Activated T-helper 1 cell treated with anti-CD3 and anti-CD28 coated beads, Interleukin-12 subunit alpha, Interleukin-12 subunit beta, Interleukin-2, Interleukin-4 antibody, amounts not matched to agents 30 ng/mL and 10 ng/mL and 1 ng/mL, durations not matched to agents 14 hours and 24 hours and 36 hours (primary cell): ENCODE data around the gene PSMD8. TPM values are rescaled to one million over a fixed set of nuclear protein-coding genes. Genes with fewer than 3 reads are reported as not detected.
A peak's percentile ranks its signal among the peaks of the same experiment; 100 is the strongest.
"Not testable (repeated sequence)": the region's sequence is repeated elsewhere in the genome, so short reads cannot be mapped to it uniquely, and the experiment has no call there.

Experiments used
- DNase-seq: peaks from one replicate; pipeline ENCODE4 v3.0.0; 2021; ENCODE audit warnings: low spot score
- H3K27ac Mint-ChIP-seq: one replicate; pipeline ENCODE4 v1.8.0; 2021; ENCODE audit warnings: mild to moderate bottlenecking, mixed read lengths
- H3K27me3 Mint-ChIP-seq: one replicate; pipeline ENCODE4 v1.8.0; 2022; ENCODE audit warnings: mild to moderate bottlenecking, moderate library complexity, mixed read lengths; ENCODE audit not compliant: insufficient read depth
- H3K36me3 Mint-ChIP-seq: one replicate; pipeline ENCODE4 v1.8.0; 2021; ENCODE audit warnings: low read depth, mixed read lengths
- H3K4me1 Mint-ChIP-seq: one replicate; pipeline ENCODE4 v1.8.0; 2021; ENCODE audit warnings: low read depth, mixed read lengths
- H3K4me3 Mint-ChIP-seq: one replicate; pipeline ENCODE4 v1.8.0; 2021; ENCODE audit warnings: mild to moderate bottlenecking, moderate library complexity, mixed read lengths
- H3K9me3 Mint-ChIP-seq: one replicate; pipeline ENCODE4 v1.8.0; 2021; ENCODE audit warnings: mixed read lengths
- intact Hi-C: fragments of 100-400 bp; cut with micrococcal nuclease; formaldehyde crosslinking; loops from one replicate; pipeline ENCODE4 v1.15.1; 2024
- total RNA-seq: library from RNA; stranded (reverse); gene quantifications from 2 replicates; pipeline ENCODE4 v1.2.3, GENCODE V29; 2022

Gene PSMD8
- total RNA-seq, 1 donor from 2014 or later, result 298 TPM

GRCh38 chr19:38425810-38426466 lies 51.6 kb downstream of the PSMD8 start, which contains the start of gene RASGRP4:
Gene RASGRP4, minus strand, starts transcription at chr19:38426219. Its CDS starts 128 bp downstream, at chr19:38426091.
- no peaks in the 10 kb centered on the region for H3K9me3 Mint-ChIP-seq
- no peaks in the 10 kb centered on the region for H3K36me3 Mint-ChIP-seq
- H3K27ac Mint-ChIP-seq, result peak within 1 kb of the TSS; percentile 90
- peaks cover 2% of the 10 kb centered on the region for H3K27me3 Mint-ChIP-seq
- intact Hi-C loops, result loop anchor here (5.0 kb wide), 1 partner anchor 231 kb away; no protein-coding TSS in a partner anchor
- H3K4me1 Mint-ChIP-seq, result peaks cover 32% of the 10 kb centered on the region
- no peak for DNase-seq
- H3K4me3 Mint-ChIP-seq, result peak within 1 kb of the TSS; percentile 51

- H3K27me3 Mint-ChIP-seq, H3K9me3 Mint-ChIP-seq, H3K36me3 Mint-ChIP-seq: not testable (repeated sequence)
- H3K4me1 Mint-ChIP-seq, result peaks cover 32% of the 10 kb centered on the region
- H3K27ac Mint-ChIP-seq, result peak overlapping the region; percentile 90
- intact Hi-C loops, result loop anchor here (5.0 kb wide), 1 partner anchor 230 kb away; no protein-coding TSS in a partner anchor
- peak; percentile 11 for DNase-seq
- peak overlapping the region; percentile 56 for H3K4me3 Mint-ChIP-seq
Measured at GRCh38 chr19:38427035-38427677, 52.8 kb downstream of the PSMD8 start.

- Mint-ChIP-seq H3K4me1 (peaks cover 38% of the 10 kb centered on the region), H3K27ac (peak overlapping the region; percentile 91), H3K27me3 (peaks cover 11% of the 10 kb centered on the region), H3K4me3 (peak overlapping the region; percentile 44), H3K9me3 (no peaks in the 10 kb centered on the region), H3K36me3 (no peaks in the 10 kb centered on the region)
- no peak for DNase-seq
- intact Hi-C loops, result loop anchor here (2.0 to 5.0 kb wide), 2 partner anchors 26 to 228 kb away; partner anchors contain the start of gene FAM98C
Measured at GRCh38 chr19:38429055-38429810, 54.9 kb downstream of the PSMD8 start.

- H3K4me3 Mint-ChIP-seq, result no peak overlapping the region
- H3K27ac Mint-ChIP-seq, result peak overlapping the region; percentile 91
- H3K36me3 Mint-ChIP-seq, result no peaks in the 10 kb centered on the region
- peaks cover 41% of the 10 kb centered on the region for H3K4me1 Mint-ChIP-seq
- H3K27me3 Mint-ChIP-seq, result peaks cover 14% of the 10 kb centered on the region
- no peak for DNase-seq
- H3K9me3 Mint-ChIP-seq, result no peaks in the 10 kb centered on the region
- intact Hi-C loops, result loop anchor here (2.0 to 5.0 kb wide), 2 partner anchors 27 to 228 kb away; partner anchors contain the start of gene FAM98C
Measured at GRCh38 chr19:38429811-38430156, 55.4 kb downstream of the PSMD8 start.

GRCh38 chr19:38430931-38431330 lies 56.6 kb downstream of the PSMD8 start:
- H3K27me3 Mint-ChIP-seq, result peaks cover 17% of the 10 kb centered on the region
- no peak for DNase-seq
- H3K4me3 Mint-ChIP-seq, result no peak overlapping the region
- peaks cover 37% of the 10 kb centered on the region for H3K4me1 Mint-ChIP-seq
- no peaks in the 10 kb centered on the region for H3K9me3 Mint-ChIP-seq
- intact Hi-C loops, result no loop called here
- no peaks in the 10 kb centered on the region for H3K36me3 Mint-ChIP-seq
- H3K27ac Mint-ChIP-seq, result no peak overlapping the region

GRCh38 chr19:38433268-38433733 lies 58.9 kb downstream of the PSMD8 start, which contains the start of gene RYR1:
Gene RYR1, plus strand, starts transcription at chr19:38433691. Its CDS starts 139 bp downstream, at chr19:38433830.
- Mint-ChIP-seq H3K4me3 (peak within 1 kb of the TSS; percentile 72), H3K27me3 (peaks cover 20% of the 10 kb centered on the region), H3K27ac (peak within 1 kb of the TSS; percentile 51), H3K36me3 (no peaks in the 10 kb centered on the region), H3K9me3 (no peaks in the 10 kb centered on the region), H3K4me1 (peaks cover 22% of the 10 kb centered on the region)
- DNase-seq, result peak; percentile 43
- intact Hi-C loops, result no loop called here

Other genes starting within 250 kb of the PSMD8 start
- gene DPF1, start 150.3 kb upstream of the PSMD8 start, total RNA-seq, result 1.4 and 1.7 TPM in 2 replicates
- 65.1 and 66.9 TPM in 2 replicates for gene PPP1R14A, start 118.2 kb upstream of the PSMD8 start, total RNA-seq
- 79.6 and 86.8 TPM in 2 replicates for gene SPINT2, start 110.0 kb upstream of the PSMD8 start, total RNA-seq
- 0.71 TPM in 1 of 2 replicates, not detected in the other for gene C19orf33, start 70.3 kb upstream of the PSMD8 start, total RNA-seq
- 89.8 and 96.0 TPM in 2 replicates for gene YIF1B, start 58.6 kb upstream of the PSMD8 start, total RNA-seq
- 21.1 and 22.1 TPM in 2 replicates for gene KCNK6, start 54.7 kb upstream of the PSMD8 start, total RNA-seq
- 3.0 and 4.8 TPM in 2 replicates for gene CATSPERG, start 38.7 kb upstream of the PSMD8 start, total RNA-seq
- gene GGN, start 13.5 kb downstream of the PSMD8 start, total RNA-seq, result 0.17 and 0.39 TPM in 2 replicates
- 2.2 and 2.6 TPM in 2 replicates for gene SPRED3, start 14.1 kb downstream of the PSMD8 start, total RNA-seq
- gene FAM98C, start 28.5 kb downstream of the PSMD8 start, total RNA-seq, result 26.6 and 27.5 TPM in 2 replicates
- gene RASGRP4, start 51.6 kb downstream of the PSMD8 start, total RNA-seq, result 1.5 and 1.8 TPM in 2 replicates
- gene RYR1, start 59.1 kb downstream of the PSMD8 start, total RNA-seq, result 2.6 and 3.8 TPM in 2 replicates
- gene MAP4K1, start 243.4 kb downstream of the PSMD8 start, total RNA-seq, result 159 and 182 TPM in 2 replicates
- 309 and 326 TPM in 2 replicates for gene EIF3K, start 244.6 kb downstream of the PSMD8 start, total RNA-seq